ENCODE data around the gene CSH1. TPM values are rescaled to one million over a fixed set of nuclear protein-coding genes. Genes with fewer than 3 reads are reported as not detected.
A peak's percentile ranks its signal among the peaks of the same experiment; 100 is the strongest.

The CSH1 gene
- total and polyA plus RNA-seq, 2 donors (not counting 1 experiment from before 2014, with no cell fraction given) = not detected

DNA sequence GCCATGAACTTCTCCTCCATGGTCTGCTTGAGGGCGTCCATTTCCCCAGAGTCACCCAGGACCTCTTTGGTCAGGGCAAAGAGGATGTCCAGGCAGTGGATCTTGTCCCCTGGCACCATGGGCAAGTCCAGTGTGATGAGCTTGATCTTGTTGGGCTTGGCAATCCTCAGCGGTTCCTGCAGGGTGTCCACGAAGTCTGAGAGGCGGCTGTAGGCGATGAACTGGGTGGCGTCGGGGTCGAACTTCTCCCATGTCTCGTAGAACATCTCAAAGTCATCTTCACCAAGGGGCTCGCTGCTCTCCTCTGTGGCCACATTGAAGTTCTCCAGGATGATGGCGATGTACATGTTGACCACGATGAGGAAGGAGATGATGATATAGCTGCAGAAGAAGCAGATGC lies 44.8 kb upstream of the CSH1 start:
- Mint-ChIP-seq H3K27me3 (no peaks in the 10 kb centered on the region), H3K4me1 (peaks cover 63% of the 10 kb centered on the region), H3K27ac (peak overlapping the region; percentile 15), H3K4me3 (no peak overlapping the region), H3K9me3 (ENCODE audit: insufficient read depth) (no peaks in the 10 kb centered on the region)
- Histone ChIP-seq H2AFZ (ENCODE audit: insufficient read depth, low read depth, low read length, poor library complexity, severe bottlenecking) (no peak overlapping the region), H3K27me3 (replicated peaks in 1 of 4; ENCODE audit: control extremely low read depth in 1 of 4, control insufficient read depth in 3 of 4, insufficient read depth in 4 of 4, low read length in 3 of 4) (no peaks in the 10 kb centered on the region), H3K36me3 (replicated peaks in 1 of 2; ENCODE audit: control extremely low read depth in 1 of 2, control insufficient read depth in 1 of 2, extremely low read depth in 1 of 2, insufficient read depth in 2 of 2, low read length in 1 of 2) (no peaks in the 10 kb centered on the region), H3K9ac (ENCODE audit: low read length) (no peak overlapping the region), H3K9me3 (ENCODE audit: control extremely low read depth in 1 of 3, control insufficient read depth in 2 of 3, insufficient read depth in 1 of 3, low read length in 2 of 3) (peaks cover 0 to 21% (median 5%) of the 10 kb centered on the region in 3 donors), H3K4me1 (ENCODE audit: control insufficient read depth in 2 of 2, insufficient read depth in 2 of 2, low read length in 2 of 2) (peaks cover 38 to 56% of the 10 kb centered on the region in 2 donors), H3K27ac (ENCODE audit: low read length in 2 of 2) (no peak overlapping the region), H3K79me2 (ENCODE audit: control insufficient read depth, insufficient read depth, low read length) (peaks cover 19% of the 10 kb centered on the region), H4K20me1 (ENCODE audit: control insufficient read depth, insufficient read depth, low read length, poor library complexity, severe bottlenecking) (no peaks in the 10 kb centered on the region), H3K4me3 (ENCODE audit: control extremely low read depth in 1 of 5, extremely low read depth in 1 of 5, insufficient read depth in 1 of 5, low read depth in 2 of 5, low read length in 4 of 5) (no peak overlapping the region), H3K4me2 (replicated peaks; ENCODE audit: low read depth, low read length, poor library complexity, severe bottlenecking) (no peak overlapping the region)
- no peak for ATAC-seq (ENCODE audit: low read depth)
- DNase-seq = no peak
- 93% methylated on average over 9 of the region's 12 CpGs for WGBS (ENCODE audit: insufficient coverage)
- POLR2A ChIA-PET = interaction anchor here (1.1 to 2.3 kb wide), 3 partner anchors 9 to 22 kb away, joined by 4 to 12 read pairs (median 7); partner anchors contain the start of gene CD79B
- TF ChIP-seq, protein P1, sequence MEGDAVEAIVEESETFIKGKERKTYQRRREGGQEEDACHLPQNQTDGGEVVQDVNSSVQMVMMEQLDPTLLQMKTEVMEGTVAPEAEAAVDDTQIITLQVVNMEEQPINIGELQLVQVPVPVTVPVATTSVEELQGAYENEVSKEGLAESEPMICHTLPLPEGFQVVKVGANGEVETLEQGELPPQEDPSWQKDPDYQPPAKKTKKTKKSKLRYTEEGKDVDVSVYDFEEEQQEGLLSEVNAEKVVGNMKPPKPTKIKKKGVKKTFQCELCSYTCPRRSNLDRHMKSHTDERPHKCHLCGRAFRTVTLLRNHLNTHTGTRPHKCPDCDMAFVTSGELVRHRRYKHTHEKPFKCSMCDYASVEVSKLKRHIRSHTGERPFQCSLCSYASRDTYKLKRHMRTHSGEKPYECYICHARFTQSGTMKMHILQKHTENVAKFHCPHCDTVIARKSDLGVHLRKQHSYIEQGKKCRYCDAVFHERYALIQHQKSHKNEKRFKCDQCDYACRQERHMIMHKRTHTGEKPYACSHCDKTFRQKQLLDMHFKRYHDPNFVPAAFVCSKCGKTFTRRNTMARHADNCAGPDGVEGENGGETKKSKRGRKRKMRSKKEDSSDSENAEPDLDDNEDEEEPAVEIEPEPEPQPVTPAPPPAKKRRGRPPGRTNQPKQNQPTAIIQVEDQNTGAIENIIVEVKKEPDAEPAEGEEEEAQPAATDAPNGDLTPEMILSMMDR (IDR thresholded peaks at IDR 0.05) = no peak
- TF ChIP-seq EZH2 (IDR thresholded peaks at IDR 0.05; ENCODE audit: borderline replicate concordance, insufficient read depth, low read depth, low read length, poor library complexity, severe bottlenecking) = no peak
- intact Hi-C loops (cut with micrococcal nuclease) = no loop called here
- CTCF ChIA-PET = interaction anchor here (1.4 to 3.9 kb wide), 3 partner anchors 9 to 20 kb away, joined by 4 to 27 read pairs (median 8); partner anchors contain the start of gene CD79B

- DNase-seq (no peak), ATAC-seq (ENCODE audit: low read depth) (no peak)
- ChIA-PET CTCF (interaction anchor here (1.4 to 3.9 kb wide), 4 partner anchors 8 to 85 kb away, joined by 4 to 27 read pairs (median 7); partner anchors contain the start of gene CD79B), POLR2A (interaction anchor here (1.1 to 2.3 kb wide), 3 partner anchors 9 to 21 kb away, joined by 4 to 12 read pairs (median 7); partner anchors contain the start of gene CD79B)
- Mint-ChIP-seq H3K9me3 (ENCODE audit: insufficient read depth) (no peaks in the 10 kb centered on the region), H3K27ac (peak overlapping the region; percentile 46), H3K4me3 (no peak overlapping the region), H3K27me3 (no peaks in the 10 kb centered on the region), H3K4me1 (peaks cover 62% of the 10 kb centered on the region)
- Histone ChIP-seq H3K9ac (ENCODE audit: low read length) (no peak overlapping the region), H3K9me3 (ENCODE audit: control extremely low read depth in 1 of 3, control insufficient read depth in 2 of 3, insufficient read depth in 1 of 3, low read length in 2 of 3) (peaks cover 0 to 21% (median 6%) of the 10 kb centered on the region in 3 donors), H3K36me3 (replicated peaks in 1 of 2; ENCODE audit: control extremely low read depth in 1 of 2, control insufficient read depth in 1 of 2, extremely low read depth in 1 of 2, insufficient read depth in 2 of 2, low read length in 1 of 2) (no peaks in the 10 kb centered on the region), H3K27ac (ENCODE audit: low read length in 2 of 2) (no peak overlapping the region), H3K4me2 (replicated peaks; ENCODE audit: low read depth, low read length, poor library complexity, severe bottlenecking) (no peak overlapping the region), H3K79me2 (ENCODE audit: control insufficient read depth, insufficient read depth, low read length) (peaks cover 24% of the 10 kb centered on the region), H4K20me1 (ENCODE audit: control insufficient read depth, insufficient read depth, low read length, poor library complexity, severe bottlenecking) (no peaks in the 10 kb centered on the region), H3K4me3 (ENCODE audit: control extremely low read depth in 1 of 5, extremely low read depth in 1 of 5, insufficient read depth in 1 of 5, low read depth in 2 of 5, low read length in 4 of 5) (no peak overlapping the region), H3K4me1 (ENCODE audit: control insufficient read depth in 2 of 2, insufficient read depth in 2 of 2, low read length in 2 of 2) (peaks cover 36 to 55% of the 10 kb centered on the region in 2 donors), H2AFZ (ENCODE audit: insufficient read depth, low read depth, low read length, poor library complexity, severe bottlenecking) (no peak overlapping the region), H3K27me3 (replicated peaks in 1 of 4; ENCODE audit: control extremely low read depth in 1 of 4, control insufficient read depth in 3 of 4, insufficient read depth in 4 of 4, low read length in 3 of 4) (no peaks in the 10 kb centered on the region)
- intact Hi-C loops (cut with micrococcal nuclease) = no loop called here
- TF ChIP-seq EZH2 (IDR thresholded peaks at IDR 0.05; ENCODE audit: borderline replicate concordance, insufficient read depth, low read depth, low read length, poor library complexity, severe bottlenecking) = no peak
- TF ChIP-seq, protein P1 (IDR thresholded peaks at IDR 0.05) = no peak
- 94% methylated on average over 14 of the region's 14 CpGs for WGBS (ENCODE audit: insufficient coverage)
These were observed 44.2 kb upstream of the CSH1 start for GRCh38 chr17:63940584-63940983.
